BLaER1 treated with 17β-estradiol and CSF1 and Interleukin-3, amounts not matched to agents 10 nM and 100 nM (cell line): ENCODE results near the gene JAZF1.

Source experiments
- H3K27ac ChIP-seq, 11 experiments: shearing (Covaris generic); formaldehyde crosslinking; 2 replicates each; pipeline ENCODE4 v1.8.1; 2022
- H3K27me3 ChIP-seq, 11 experiments: shearing (Covaris generic); formaldehyde crosslinking; 2 replicates each; pipeline ENCODE4 v1.8.1; 2022
- H3K36me3 ChIP-seq, 11 experiments: shearing (Covaris generic); formaldehyde crosslinking; 2 replicates each; pipeline ENCODE4 v1.8.1; 2022
- H3K4me1 ChIP-seq, 10 experiments: shearing (Covaris generic); formaldehyde crosslinking; 2 replicates each; pipeline ENCODE4 v1.8.1; 2022
- H3K4me2 ChIP-seq, 11 experiments: shearing (Covaris generic); formaldehyde crosslinking; 2 replicates each; pipeline ENCODE4 v1.8.1; 2022
- H3K4me3 ChIP-seq, 10 experiments: shearing (Covaris generic); formaldehyde crosslinking; 2 replicates each; pipeline ENCODE4 v1.8.1; 2022
- H3K9ac ChIP-seq, 11 experiments: shearing (Covaris generic); formaldehyde crosslinking; 2 replicates each; pipeline ENCODE4 v1.8.1; 2022
- H3K9me3 ChIP-seq, 11 experiments: shearing (Covaris generic); formaldehyde crosslinking; replicated peaks in 1 of 11; 2 replicates each; pipeline ENCODE4 v1.8.1; 2022
- H4K20me1 ChIP-seq, 11 experiments: shearing (Covaris generic); formaldehyde crosslinking; 2 replicates each; pipeline ENCODE4 v1.8.1; 2022
- Cebpa-rat ChIP-seq, 11 experiments: shearing (Covaris generic); IDR thresholded peaks; 2 replicates each; pipeline ENCODE4 v1.8.1; 2022

Gene JAZF1

GRCh38 chr7:28032738-28033380 is 147.7 kb downstream of the JAZF1 start:
- H3K4me3 ChIP-seq = no peak overlapping the region
- no peak for TF ChIP-seq Cebpa-rat (IDR thresholded peaks at IDR 0.05)
- H3K4me1 ChIP-seq = peaks cover 0 to 15% (median 3%) of the 10 kb centered on the region in 10 experiments; a peak in 8 of 20 replicates
- no peaks in the 10 kb centered on the region for H3K9me3 ChIP-seq
- H3K36me3 ChIP-seq = peaks cover 0 to 23% (median 0%) of the 10 kb centered on the region in 11 experiments; a peak in 5 of 22 replicates
- no peak overlapping the region for H3K27ac ChIP-seq
- H3K4me2 ChIP-seq = no peak overlapping the region
- peaks cover 0 to 71% (median 42%) of the 10 kb centered on the region in 11 experiments; a peak in 16 of 22 replicates for H4K20me1 ChIP-seq
- H3K27me3 ChIP-seq = no peaks in the 10 kb centered on the region
- H3K9ac ChIP-seq = no peak overlapping the region

- no peaks in the 10 kb centered on the region for H3K27me3 ChIP-seq
- H3K36me3 ChIP-seq = peaks cover 0 to 39% (median 0%) of the 10 kb centered on the region in 11 experiments; a peak in 5 of 22 replicates
- no peak overlapping the region for H3K9ac ChIP-seq
- no peak overlapping the region for H3K4me2 ChIP-seq
- peaks cover 0 to 84% (median 50%) of the 10 kb centered on the region in 11 experiments; a peak in 16 of 22 replicates for H4K20me1 ChIP-seq
- H3K4me3 ChIP-seq = no peak overlapping the region
- H3K27ac ChIP-seq = no peak overlapping the region
- H3K4me1 ChIP-seq = peaks cover 0 to 17% (median 0%) of the 10 kb centered on the region in 10 experiments; a peak in 5 of 20 replicates
- TF ChIP-seq Cebpa-rat (IDR thresholded peaks at IDR 0.05) = no peak
- no peaks in the 10 kb centered on the region for H3K9me3 ChIP-seq
Measured at GRCh38 chr7:28029051-28029450, 151.5 kb downstream of the JAZF1 start.

GRCh38 chr7:28028471-28028870 is 152.1 kb downstream of the JAZF1 start:
- Histone ChIP-seq H3K9ac (no peak overlapping the region), H3K36me3 (peaks cover 0 to 37% (median 0%) of the 10 kb centered on the region in 11 experiments; a peak in 5 of 22 replicates), H3K4me1 (peaks cover 0 to 17% (median 0%) of the 10 kb centered on the region in 10 experiments; a peak in 5 of 20 replicates), H3K27me3 (no peaks in the 10 kb centered on the region), H3K4me3 (no peak overlapping the region), H3K27ac (no peak overlapping the region), H4K20me1 (peaks cover 0 to 85% (median 53%) of the 10 kb centered on the region in 11 experiments; a peak in 16 of 22 replicates), H3K9me3 (no peaks in the 10 kb centered on the region), H3K4me2 (no peak overlapping the region)
- peak in 1 of 11 experiments; percentile 8; a peak in 1 of 22 replicates for TF ChIP-seq Cebpa-rat (IDR thresholded peaks at IDR 0.05)

- Histone ChIP-seq H3K27ac (no peak overlapping the region), H3K4me2 (no peak overlapping the region), H4K20me1 (peaks cover 0 to 84% (median 54%) of the 10 kb centered on the region in 11 experiments; a peak in 19 of 22 replicates), H3K4me3 (no peak overlapping the region), H3K9me3 (no peaks in the 10 kb centered on the region), H3K27me3 (no peaks in the 10 kb centered on the region), H3K36me3 (peaks cover 0 to 32% (median 0%) of the 10 kb centered on the region in 11 experiments; a peak in 4 of 22 replicates), H3K9ac (no peak overlapping the region), H3K4me1 (peaks cover 0 to 17% (median 6%) of the 10 kb centered on the region in 10 experiments; a peak in 9 of 20 replicates)
- TF ChIP-seq Cebpa-rat (IDR thresholded peaks at IDR 0.05) = no peak
Measured at GRCh38 chr7:28026237-28026636, 154.4 kb downstream of the JAZF1 start.

GRCh38 chr7:28024786-28025334 is 155.7 kb downstream of the JAZF1 start:
- no peaks in the 10 kb centered on the region for H3K27me3 ChIP-seq
- H3K9ac ChIP-seq = no peak overlapping the region
- H3K4me1 ChIP-seq = peaks cover 0 to 17% (median 6%) of the 10 kb centered on the region in 10 experiments; a peak in 9 of 20 replicates
- H3K4me2 ChIP-seq = peak overlapping the region in 3 of 11 experiments; percentile 13 to 55 (median 39); a peak in 4 of 22 replicates
- peaks cover 0 to 29% (median 0%) of the 10 kb centered on the region in 11 experiments; a peak in 3 of 22 replicates for H3K36me3 ChIP-seq
- no peak for TF ChIP-seq Cebpa-rat (IDR thresholded peaks at IDR 0.05)
- H3K4me3 ChIP-seq = no peak overlapping the region
- no peak overlapping the region for H3K27ac ChIP-seq
- H4K20me1 ChIP-seq = peaks cover 0 to 85% (median 61%) of the 10 kb centered on the region in 11 experiments; a peak in 19 of 22 replicates
- H3K9me3 ChIP-seq = no peaks in the 10 kb centered on the region

GRCh38 chr7:28020302-28020940 is 160.2 kb downstream of the JAZF1 start:
- no peak overlapping the region for H3K9ac ChIP-seq
- H3K4me2 ChIP-seq = 0 out of 22 replicates have a peak overlapping the region, but pooled peaks of 1 of the 11 experiments have one; percentile 3
- peaks cover 0 to 48% (median 2%) of the 10 kb centered on the region in 11 experiments; a peak in 10 of 22 replicates for H3K36me3 ChIP-seq
- H4K20me1 ChIP-seq = peaks cover 0 to 83% (median 70%) of the 10 kb centered on the region in 11 experiments; a peak in 19 of 22 replicates
- TF ChIP-seq Cebpa-rat (IDR thresholded peaks at IDR 0.05) = no peak
- H3K4me3 ChIP-seq = no peak overlapping the region
- H3K27me3 ChIP-seq = no peaks in the 10 kb centered on the region
- no peak overlapping the region for H3K27ac ChIP-seq
- H3K4me1 ChIP-seq = peaks cover 0 to 14% (median 6%) of the 10 kb centered on the region in 10 experiments; a peak in 10 of 20 replicates
- peaks cover 0 to 13% (median 6%) of the 10 kb centered on the region in 11 experiments; a peak in 15 of 22 replicates for H3K9me3 ChIP-seq

- Histone ChIP-seq H3K4me2 (no peak overlapping the region), H3K4me3 (no peak overlapping the region), H3K4me1 (peaks cover 0 to 7% (median 0%) of the 10 kb centered on the region in 10 experiments; a peak in 5 of 20 replicates), H3K27me3 (no peaks in the 10 kb centered on the region), H3K9ac (peak overlapping the region in 1 of 11 experiments; percentile 53; a peak in 1 of 22 replicates), H4K20me1 (peaks cover 0 to 70% (median 58%) of the 10 kb centered on the region in 11 experiments; a peak in 19 of 22 replicates), H3K9me3 (peaks cover 13 to 28% (median 19%) of the 10 kb centered on the region in 11 experiments), H3K27ac (no peak overlapping the region), H3K36me3 (peaks cover 6 to 62% (median 17%) of the 10 kb centered on the region in 11 experiments; a peak in 17 of 22 replicates)
- TF ChIP-seq Cebpa-rat (IDR thresholded peaks at IDR 0.05) = no peak
Measured at GRCh38 chr7:28018856-28019465, 161.6 kb downstream of the JAZF1 start.

- H3K27ac ChIP-seq = no peak overlapping the region
- no peak overlapping the region for H3K4me2 ChIP-seq
- peaks cover 6 to 68% (median 20%) of the 10 kb centered on the region in 11 experiments; a peak in 17 of 22 replicates for H3K36me3 ChIP-seq
- no peak overlapping the region for H3K4me3 ChIP-seq
- peaks cover 14 to 29% (median 22%) of the 10 kb centered on the region in 11 experiments for H3K9me3 ChIP-seq
- peaks cover 0 to 65% (median 52%) of the 10 kb centered on the region in 11 experiments; a peak in 19 of 22 replicates for H4K20me1 ChIP-seq
- TF ChIP-seq Cebpa-rat (IDR thresholded peaks at IDR 0.05) = no peak
- peak overlapping the region in 1 of 11 experiments; percentile 53; a peak in 1 of 22 replicates for H3K9ac ChIP-seq
- no peaks in the 10 kb centered on the region for H3K27me3 ChIP-seq
- H3K4me1 ChIP-seq = peaks cover 0 to 7% (median 0%) of the 10 kb centered on the region in 10 experiments; a peak in 5 of 20 replicates
Measured at GRCh38 chr7:28018446-28018845, 162.1 kb downstream of the JAZF1 start.
